Upper lobe of left lung (tissue), 6 donors: ENCODE measurements around the gene SNX18. TPM values are rescaled to one million over a fixed set of nuclear protein-coding genes. Genes with fewer than 3 reads are reported as not detected.

Source experiments
- ATAC-seq, 2 donors: fragments of 200-7000 bp; cut with Tn5 transposase; one replicate each; pipeline ENCODE4 v1.9.1; 2022; ENCODE audit warnings: mild to moderate bottlenecking in 2 of 2, moderate library complexity in 2 of 2; ENCODE audit not compliant: low FRiP score in 2 of 2
- DNase-seq, 2 donors: peaks; one replicate each; pipeline ENCODE4 v3.0.0-alpha.2; 2019 to 2020
- H3K27ac ChIP-seq, 4 donors: fragments of 200-600 bp; sonication (generic); one replicate each; pipeline ENCODE4 v1.5.1; 2016 to 2019
- H3K27me3 ChIP-seq, 4 donors: fragments of 200-600 bp; sonication (generic); one replicate each; pipeline ENCODE4 v1.5.1; 2017 to 2019
- H3K36me3 ChIP-seq, 4 donors: fragments of 200-600 bp; sonication (generic); one replicate each; pipeline ENCODE4 v1.5.1; 2016 to 2019
- H3K4me1 ChIP-seq, 4 donors: fragments of 200-600 bp; sonication (generic); one replicate each; pipeline ENCODE4 v1.5.1; 2018 to 2019
- H3K4me3 ChIP-seq, 4 donors: fragments of 200-600 bp; sonication (generic); one replicate each; pipeline ENCODE4 v1.5.1; 2017 to 2019; ENCODE audit warnings: mild to moderate bottlenecking in 2 of 4, moderate library complexity in 1 of 4
- H3K9me3 ChIP-seq, 4 donors: fragments of 200-600 bp; sonication (generic); one replicate each; pipeline ENCODE4 v1.5.1; 2018 to 2019
- CTCF ChIP-seq, 6 experiments: fragments of 450-650 bp in 4 of 6; fragments of 200-600 bp in 2 of 6; sonication (generic) in 2 of 6; IDR thresholded peaks; one replicate each; pipeline ENCODE4 v1.5.1; 2016 to 2019; ENCODE audit warnings: antibody characterized with exemption in 6 of 6
- EP300 ChIP-seq, 4 donors: sonication (generic); formaldehyde crosslinking; IDR thresholded peaks; one replicate each; pipeline ENCODE4 v1.5.1; 2017; ENCODE audit warnings: antibody characterized with exemption in 4 of 4, control low read depth in 2 of 4
- POLR2A ChIP-seq, 4 donors: fragments of 450-650 bp; IDR thresholded peaks; one replicate each; pipeline ENCODE4 v1.5.1; 2016 to 2017; ENCODE audit warnings: antibody characterized with exemption in 4 of 4, mild to moderate bottlenecking in 2 of 4
- POLR2AphosphoS5 ChIP-seq, 2 donors: sonication (generic); formaldehyde crosslinking; IDR thresholded peaks; one replicate each; pipeline ENCODE4 v1.5.1; 2017; ENCODE audit warnings: antibody characterized with exemption in 2 of 2
- WGBS, 2 donors: methylation state at CpG; one replicate each; pipeline ENCODE4 v1.1.5; 2017 to 2018; 5-methylcytosine and 5-hydroxymethylcytosine counted together
- total RNA-seq, 6 donors: library from RNA; depleted of rRNA in 4 of 6; stranded (reverse); fragments of >200 nt in 4 of 6; gene quantifications; one replicate each; pipeline versions ENCODE4 v1.1.0 to v1.2.1, GENCODE V29; 2016 to 2021
- donor health status: DM: no; HTN: no; CAD: no; lungs with moderate emphysema.
- donor health status: DM: no; HTN: yes; CAD: no; lungs with severe emphysema.

Gene SNX18
- total RNA-seq, 6 donors from 2014 or later: 22.4 to 50.2 (median 43.3) TPM

GRCh38 chr5:54541823-54542783 is 24.5 kb downstream of the SNX18 start:
- no peaks in the 10 kb centered on the region for H3K27me3 ChIP-seq
- no peaks in the 10 kb centered on the region for H3K9me3 ChIP-seq
- no peak for DNase-seq
- H3K4me1 ChIP-seq: peaks cover 7 to 11% (median 10%) of the 10 kb centered on the region in 4 donors
- peaks cover 0 to 7% (median 0%) of the 10 kb centered on the region in 4 donors for H3K36me3 ChIP-seq
- 79 to 89% methylated on average over 9 to 12 of the region's 12 CpGs for WGBS, 2 donors
- H3K4me3 ChIP-seq: no peak overlapping the region
- TF ChIP-seq POLR2A (IDR thresholded peaks at IDR 0.05) (no peak), CTCF (IDR thresholded peaks at IDR 0.05) (no peak), EP300 (IDR thresholded peaks at IDR 0.05) (no peak), POLR2AphosphoS5 (IDR thresholded peaks at IDR 0.05) (no peak)
- no peak overlapping the region for H3K27ac ChIP-seq
- no peak for ATAC-seq

DNA sequence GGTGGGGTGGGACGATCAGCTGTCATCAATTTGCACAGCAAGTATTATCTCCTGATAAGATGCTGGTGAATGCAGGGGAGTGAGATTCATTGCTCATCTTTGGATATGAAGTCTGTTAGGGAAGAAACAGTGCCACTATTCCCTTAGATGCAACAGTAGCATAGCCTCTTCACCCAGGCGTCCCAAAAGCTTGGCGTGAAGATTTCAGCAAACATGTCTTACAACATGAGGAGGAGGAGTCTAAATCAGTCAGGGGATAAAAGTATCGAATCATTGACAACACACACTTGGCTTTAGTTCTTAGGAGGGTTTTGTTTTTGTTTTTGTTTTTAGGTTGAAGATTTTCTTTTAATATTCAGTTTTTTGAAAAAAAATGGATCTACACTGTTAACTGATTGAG is 26.5 kb downstream of the SNX18 start:
- no peaks in the 10 kb centered on the region for H3K27me3 ChIP-seq
- no peak overlapping the region for H3K4me3 ChIP-seq
- DNase-seq (no peak), ATAC-seq (no peak)
- H3K36me3 ChIP-seq: peaks cover 0 to 13% (median 0%) of the 10 kb centered on the region in 4 donors
- TF ChIP-seq EP300 (IDR thresholded peaks at IDR 0.05): no peak
- 85 to 93% methylated on average over 4 of the region's 4 CpGs for WGBS, 2 donors
- H3K4me1 ChIP-seq: peaks cover 10 to 21% (median 15%) of the 10 kb centered on the region in 4 donors
- no peaks in the 10 kb centered on the region for H3K9me3 ChIP-seq
- no peak overlapping the region for H3K27ac ChIP-seq

GRCh38 chr5:54545796-54546195 is 28.2 kb downstream of the SNX18 start:
- WGBS, 2 donors: 74 to 76% methylated on average over 6 of the region's 6 CpGs
- TF ChIP-seq CTCF (IDR thresholded peaks at IDR 0.05) (no peak), POLR2AphosphoS5 (IDR thresholded peaks at IDR 0.05) (no peak), POLR2A (IDR thresholded peaks at IDR 0.05) (no peak), EP300 (IDR thresholded peaks at IDR 0.05) (no peak)
- Histone ChIP-seq H3K9me3 (no peaks in the 10 kb centered on the region), H3K27ac (no peak overlapping the region), H3K4me3 (no peak overlapping the region), H3K36me3 (peaks cover 0 to 17% (median 0%) of the 10 kb centered on the region in 4 donors), H3K4me1 (peaks cover 7 to 21% (median 15%) of the 10 kb centered on the region in 4 donors), H3K27me3 (no peaks in the 10 kb centered on the region)
- DNase-seq (no peak), ATAC-seq (no peak)

- WGBS, 2 donors: 47 to 68% methylated on average over 1 of the region's 1 CpG
- DNase-seq (no peak), ATAC-seq (peak in 1 of 2 donors; percentile 82)
- TF ChIP-seq EP300 (IDR thresholded peaks at IDR 0.05): no peak
- no peak for TF ChIP-seq POLR2AphosphoS5 (IDR thresholded peaks at IDR 0.05)
- TF ChIP-seq POLR2A (IDR thresholded peaks at IDR 0.05): no peak
- TF ChIP-seq CTCF (IDR thresholded peaks at IDR 0.05): no peak
- no peak overlapping the region for H3K27ac ChIP-seq
- peaks cover 7 to 11% (median 9%) of the 10 kb centered on the region in 4 donors for H3K4me1 ChIP-seq
- H3K36me3 ChIP-seq: peaks cover 0 to 20% (median 0%) of the 10 kb centered on the region in 4 donors
- H3K4me3 ChIP-seq: no peak overlapping the region
- H3K9me3 ChIP-seq: no peaks in the 10 kb centered on the region
- H3K27me3 ChIP-seq: no peaks in the 10 kb centered on the region
Measured at GRCh38 chr5:54547711-54548250, 30.2 kb downstream of the SNX18 start.

GRCh38 chr5:54548565-54548964 is 31.0 kb downstream of the SNX18 start:
- Histone ChIP-seq H3K27ac (no peak overlapping the region), H3K27me3 (no peaks in the 10 kb centered on the region), H3K36me3 (peaks cover 0 to 13% (median 0%) of the 10 kb centered on the region in 4 donors), H3K9me3 (no peaks in the 10 kb centered on the region), H3K4me1 (peaks cover 7 to 11% (median 9%) of the 10 kb centered on the region in 4 donors), H3K4me3 (no peak overlapping the region)
- ATAC-seq: no peak
- DNase-seq: no peak
- TF ChIP-seq EP300 (IDR thresholded peaks at IDR 0.05): no peak
- no peak for TF ChIP-seq POLR2A (IDR thresholded peaks at IDR 0.05)
- TF ChIP-seq CTCF (IDR thresholded peaks at IDR 0.05): no peak
- no peak for TF ChIP-seq POLR2AphosphoS5 (IDR thresholded peaks at IDR 0.05)
- WGBS, 2 donors: 82 to 92% methylated on average over 2 of the region's 2 CpGs
